KOPT-K1 (cell line): Measurements from ENCODE around the gene SLC1A3.

Experiments
- H3K27ac ChIP-seq: fragments of 200-600 bp; sonication (generic); 2 replicates; pipeline ENCODE4 v1.5.1; 2016; ENCODE audit warnings: antibody characterized with exemption, mild to moderate bottlenecking, low read depth, low read length; ENCODE audit not compliant: poor library complexity, severe bottlenecking
- H3K36me3 ChIP-seq: fragments of 200-600 bp; sonication (generic); 2 replicates; pipeline ENCODE4 v1.5.1; 2017; ENCODE audit warnings: antibody characterized with exemption, mild to moderate bottlenecking, low read length, moderate library complexity; ENCODE audit not compliant: insufficient read depth
- H3K9me3 ChIP-seq: fragments of 200-600 bp; sonication (generic); 2 replicates; pipeline ENCODE4 v1.5.1; 2017; ENCODE audit warnings: antibody characterized with exemption, low read length, mild to moderate bottlenecking; ENCODE audit not compliant: insufficient read depth, poor library complexity, severe bottlenecking

Gene SLC1A3

DNA sequence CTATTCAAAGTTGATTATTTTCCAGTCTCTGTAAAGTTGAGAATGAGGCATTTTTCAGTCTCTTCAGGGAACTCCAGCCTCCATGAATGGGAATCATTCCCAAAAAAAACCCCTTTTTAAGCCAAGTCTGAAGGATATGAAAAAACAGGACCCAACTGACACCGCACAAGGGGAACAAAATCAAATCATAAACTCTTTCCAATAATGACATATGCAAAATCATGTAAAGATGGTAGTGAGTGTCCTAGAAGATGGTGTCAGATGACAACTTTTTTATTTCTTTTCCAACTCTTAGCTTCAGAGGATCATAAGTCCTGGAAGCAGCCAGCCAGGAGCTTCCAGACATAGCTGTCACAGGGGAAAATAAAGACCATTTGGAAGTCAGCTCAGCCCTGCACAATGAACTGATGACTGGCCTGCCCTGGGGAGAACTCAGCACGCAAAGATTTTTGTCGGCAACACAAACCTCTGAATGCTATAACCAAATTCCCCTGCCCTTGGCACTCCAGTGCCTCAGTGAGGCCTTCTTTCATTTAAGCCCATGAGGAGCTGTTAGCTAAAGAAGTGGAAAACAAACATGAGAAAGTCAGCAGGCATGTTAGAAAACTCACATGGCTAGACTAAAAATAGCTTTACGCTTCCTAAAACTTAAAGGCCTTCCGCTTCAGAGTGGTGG is 85.4 kb downstream of the SLC1A3 start:
- H3K36me3 ChIP-seq, result no peaks in the 10 kb centered on the region
- no peak overlapping the region for H3K27ac ChIP-seq
- no peaks in the 10 kb centered on the region for H3K9me3 ChIP-seq

DNA sequence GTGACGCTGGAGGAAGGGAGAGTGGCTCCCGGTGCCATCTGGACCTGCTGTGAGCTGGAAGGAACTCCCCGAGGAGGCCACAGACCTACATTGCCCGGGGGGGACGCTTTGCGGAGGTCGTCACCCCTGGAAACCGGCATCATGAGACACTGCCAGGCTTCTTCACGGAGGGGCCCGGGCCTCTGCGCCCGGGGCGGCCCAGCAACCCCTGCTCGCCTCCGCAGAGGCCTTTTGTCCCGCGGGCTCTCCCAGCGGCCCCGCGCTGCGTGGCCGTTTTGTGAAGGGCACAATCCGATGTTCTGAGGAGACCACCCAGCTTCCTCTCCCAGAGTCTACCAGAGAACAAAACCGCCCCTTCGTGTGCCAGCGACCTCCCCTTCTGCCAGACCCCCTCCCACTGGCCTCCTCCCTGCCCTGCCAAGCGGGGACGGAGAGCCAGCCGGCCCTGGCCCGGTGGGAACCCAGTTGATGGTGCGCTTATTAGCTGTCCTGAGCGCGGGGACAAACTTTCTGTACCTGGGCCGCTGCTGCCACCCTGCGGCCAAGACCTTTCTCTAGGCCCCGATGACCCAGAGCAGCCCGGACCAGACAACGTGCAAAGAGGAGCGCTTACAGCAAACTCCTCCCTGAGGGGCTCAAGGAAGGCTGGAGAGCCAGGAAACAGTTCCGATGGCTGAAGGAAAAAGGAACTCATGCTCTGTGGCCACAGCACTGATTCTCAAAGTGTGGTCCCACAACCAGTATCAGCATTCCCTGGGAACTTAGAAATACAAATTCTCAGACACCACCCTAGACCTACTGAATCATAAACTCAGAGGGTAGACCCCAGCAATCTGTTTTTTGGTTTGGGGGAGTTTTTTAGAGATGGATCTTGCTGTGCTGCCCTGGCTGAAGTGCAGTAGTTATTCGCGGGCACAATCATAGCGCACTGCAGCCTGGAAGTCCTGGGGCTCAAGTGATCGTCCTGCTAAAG is 86.7 kb downstream of the SLC1A3 start:
- no peaks in the 10 kb centered on the region for H3K36me3 ChIP-seq
- no peaks in the 10 kb centered on the region for H3K9me3 ChIP-seq
- H3K27ac ChIP-seq, result no peak overlapping the region

DNA sequence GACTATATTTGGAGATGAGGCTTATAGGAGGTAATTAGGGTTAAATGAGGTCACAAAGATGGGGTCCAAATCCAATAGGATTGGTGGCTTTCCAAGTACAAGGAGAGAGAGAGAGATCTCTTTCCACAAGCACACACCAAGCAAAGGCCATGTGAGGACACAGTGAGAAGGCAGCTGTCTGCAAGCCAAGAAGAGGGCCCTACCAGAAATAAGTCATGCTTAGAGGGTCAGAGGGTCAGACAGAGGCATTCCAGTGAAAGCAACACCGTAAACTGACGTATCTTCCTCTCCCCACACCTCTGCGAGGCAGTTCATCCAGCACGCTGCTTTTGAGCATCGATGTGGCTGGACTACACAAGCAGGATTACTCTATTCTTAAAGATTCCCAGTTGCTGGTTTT is 87.9 kb downstream of the SLC1A3 start:
- Histone ChIP-seq H3K9me3 (no peaks in the 10 kb centered on the region), H3K27ac (no peak overlapping the region), H3K36me3 (no peaks in the 10 kb centered on the region)

- H3K27ac ChIP-seq, result no peak overlapping the region
- no peaks in the 10 kb centered on the region for H3K36me3 ChIP-seq
Observed at GRCh38 chr5:36696059-36696673, 89.8 kb downstream of the SLC1A3 start.

GRCh38 chr5:36698031-36698430 is 91.6 kb downstream of the SLC1A3 start:
- no peak overlapping the region for H3K27ac ChIP-seq
- H3K9me3 ChIP-seq, result no peaks in the 10 kb centered on the region
- no peaks in the 10 kb centered on the region for H3K36me3 ChIP-seq

More at GRCh38 chr5:36696059-36696673, 89.8 kb downstream of the SLC1A3 start:
- H3K9me3 ChIP-seq, result no peaks in the 10 kb centered on the region

GRCh38 chr5:36701085-36701698 is 94.8 kb downstream of the SLC1A3 start:
- Histone ChIP-seq H3K9me3 (no peaks in the 10 kb centered on the region), H3K27ac (no peak overlapping the region), H3K36me3 (no peaks in the 10 kb centered on the region)

- Histone ChIP-seq H3K9me3 (peaks cover 16% of the 10 kb centered on the region), H3K36me3 (no peaks in the 10 kb centered on the region), H3K27ac (no peak overlapping the region)
Observed at GRCh38 chr5:36703245-36703860, 96.9 kb downstream of the SLC1A3 start.

- Histone ChIP-seq H3K36me3 (no peaks in the 10 kb centered on the region), H3K27ac (no peak overlapping the region), H3K9me3 (peaks cover 16% of the 10 kb centered on the region)
Observed at GRCh38 chr5:36704131-36704530, 97.7 kb downstream of the SLC1A3 start.

DNA sequence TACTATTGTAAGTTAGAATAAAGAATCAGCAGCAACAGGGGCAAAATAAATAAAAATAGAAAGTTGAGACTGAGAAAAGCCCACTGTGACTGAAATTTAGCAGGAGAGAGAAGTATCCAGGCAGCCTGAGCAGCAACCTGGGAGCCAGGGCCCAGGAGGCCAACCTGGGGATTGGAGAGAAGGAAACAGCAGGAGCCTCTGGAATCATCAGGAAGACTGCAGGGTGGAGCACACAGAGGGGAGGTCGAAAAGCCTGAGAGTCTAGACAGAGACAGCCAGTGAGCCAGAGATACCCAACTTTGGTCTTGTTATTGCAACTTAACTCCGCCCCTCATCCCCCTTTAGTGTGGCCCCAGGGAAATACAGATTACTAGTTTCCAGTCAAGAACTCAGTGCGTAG is 98.6 kb downstream of the SLC1A3 start:
- H3K27ac ChIP-seq, result no peak overlapping the region
- H3K36me3 ChIP-seq, result no peaks in the 10 kb centered on the region
- H3K9me3 ChIP-seq, result peaks cover 16% of the 10 kb centered on the region

GRCh38 chr5:36706662-36707061 is 100.3 kb downstream of the SLC1A3 start:
- Histone ChIP-seq H3K36me3 (no peaks in the 10 kb centered on the region), H3K9me3 (peaks cover 16% of the 10 kb centered on the region), H3K27ac (no peak overlapping the region)

DNA sequence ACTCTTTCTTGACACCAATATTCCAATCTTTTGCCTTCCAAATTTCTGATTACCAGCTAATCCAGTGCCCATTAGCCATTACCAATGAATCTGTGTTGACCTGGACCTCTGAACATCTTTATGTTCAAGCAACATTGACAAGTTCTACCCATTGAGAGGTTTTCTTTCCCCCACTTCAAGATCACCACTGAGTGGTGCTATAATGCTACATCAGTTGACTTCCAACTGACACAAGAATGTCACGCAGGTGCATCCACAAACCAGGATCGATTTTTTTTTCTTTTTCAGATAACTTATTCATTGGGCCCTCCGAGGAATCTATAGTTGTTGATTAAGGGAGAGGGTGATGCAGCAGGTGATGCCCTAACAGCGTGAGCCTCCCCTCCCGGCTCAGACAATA is 102.6 kb downstream of the SLC1A3 start:
- Histone ChIP-seq H3K36me3 (no peaks in the 10 kb centered on the region), H3K9me3 (peaks cover 16% of the 10 kb centered on the region), H3K27ac (no peak overlapping the region)

DNA sequence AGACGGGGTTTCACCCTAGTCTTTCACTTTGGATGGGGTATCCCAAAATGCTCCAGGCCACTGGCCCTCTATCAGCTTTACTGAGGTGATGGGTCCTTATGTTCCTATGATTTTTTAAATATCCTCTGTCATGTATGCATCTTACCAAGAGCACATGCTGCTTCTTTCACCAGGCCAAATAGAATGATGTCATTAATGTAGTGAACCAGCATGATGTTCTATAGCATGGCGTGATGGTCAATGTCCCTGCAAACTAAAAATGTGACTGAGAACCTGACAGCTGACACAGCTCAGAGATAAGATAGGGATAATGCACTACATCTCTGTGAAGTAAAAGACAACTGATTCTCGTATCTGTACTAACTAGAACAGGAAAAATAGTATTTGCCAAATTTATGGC is 103.6 kb downstream of the SLC1A3 start:
- peaks cover 16% of the 10 kb centered on the region for H3K9me3 ChIP-seq
- no peaks in the 10 kb centered on the region for H3K36me3 ChIP-seq
- no peak overlapping the region for H3K27ac ChIP-seq

DNA sequence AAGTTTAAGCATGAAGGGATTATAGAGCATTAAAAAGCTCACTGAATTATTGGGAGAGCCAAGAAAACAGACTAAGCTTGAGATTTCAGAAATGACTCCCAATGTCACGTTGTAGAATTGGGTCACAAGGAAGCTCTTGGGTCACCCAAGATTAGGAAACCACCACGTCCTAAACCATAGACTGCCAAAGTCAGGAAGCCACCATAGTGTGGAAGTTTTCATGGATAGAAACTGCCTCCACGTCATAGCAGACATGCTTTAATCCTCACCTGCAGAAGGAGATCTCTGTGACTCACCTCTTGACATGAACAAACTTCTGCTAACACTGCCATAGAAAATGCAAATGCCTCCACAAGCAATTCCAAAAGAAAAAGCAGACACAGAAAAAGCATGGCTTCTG is 106.3 kb downstream of the SLC1A3 start:
- Histone ChIP-seq H3K9me3 (peaks cover 4% of the 10 kb centered on the region), H3K36me3 (no peaks in the 10 kb centered on the region), H3K27ac (no peak overlapping the region)

DNA sequence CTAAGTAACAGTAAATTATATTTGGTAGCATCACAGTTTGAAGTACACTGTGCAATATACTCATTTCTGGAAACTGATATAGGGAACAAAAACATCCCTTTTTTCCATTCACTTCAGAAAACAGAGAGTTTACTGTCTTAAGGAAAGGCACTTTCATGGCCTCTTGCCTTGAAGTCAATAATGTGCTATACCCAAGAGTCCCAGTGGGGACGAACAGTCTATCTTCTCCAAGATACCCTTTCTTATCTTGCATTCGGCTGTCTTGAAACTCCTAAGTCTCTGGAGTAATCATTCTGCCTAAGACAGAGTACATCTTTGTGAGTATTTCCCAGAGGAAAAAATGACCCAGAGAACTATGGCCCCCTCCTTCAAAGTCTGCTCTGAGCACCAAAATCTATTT is 107.1 kb downstream of the SLC1A3 start:
- Histone ChIP-seq H3K27ac (no peak overlapping the region), H3K36me3 (no peaks in the 10 kb centered on the region), H3K9me3 (no peaks in the 10 kb centered on the region)
